Hepatocyte (in vitro differentiated cells): ENCODE measurements around the gene RIMKLA.

Source experiments
- CTCF ChIP-seq: fragments of 200-600 bp; sonication (generic); IDR thresholded peaks from 2 replicates; pipeline ENCODE4 v1.5.1; 2016; ENCODE audit warnings: antibody characterized with exemption, mild to moderate bottlenecking; ENCODE audit not compliant: poor library complexity
- EZH2 ChIP-seq: fragments of 200-600 bp; sonication (generic); IDR thresholded peaks from 2 replicates; pipeline ENCODE4 v1.6.1; 2016; ENCODE audit warnings: antibody characterized with exemption, mild to moderate bottlenecking, borderline replicate concordance
- EZH2phosphoT487 ChIP-seq: fragments of 200-600 bp; sonication (generic); IDR thresholded peaks from one replicate; pipeline ENCODE4 v1.6.1; 2018; ENCODE audit warnings: antibody characterized with exemption, mild to moderate bottlenecking, low read depth, moderate library complexity; ENCODE audit not compliant: unreplicated experiment, severe bottlenecking

GRCh38 chr1:42463921-42464320 is 83.3 kb downstream of the RIMKLA start:
- TF ChIP-seq CTCF (no peak), EZH2phosphoT487 (no peak), EZH2 (no peak)
